HepG2 (cell line): Measurements from ENCODE around the gene ZNF669.

Source experiments
- ATF7 ChIP-seq, 2 experiments: fragments of 450-650 bp in 1 of 2; sonication (generic) in 1 of 2; formaldehyde crosslinking in 1 of 2; IDR thresholded peaks; 2 replicates each; pipeline versions ENCODE4 v1.4.0 to v1.6.1; 2016 to 2020; ENCODE audit warnings: antibody characterized with exemption in 1 of 2, mild to moderate bottlenecking in 1 of 2, missing genetic modification reagents in 1 of 2
- BRCA1 ChIP-seq: sonication (generic); formaldehyde crosslinking; IDR thresholded peaks from 2 replicates; pipeline ENCODE4 v1.4.0; 2020; ENCODE audit warnings: missing genetic modification reagents
- SETDB1 ChIP-seq: sonication (generic); formaldehyde crosslinking; IDR thresholded peaks from 2 replicates; pipeline ENCODE4 v1.5.1; 2020; ENCODE audit warnings: missing genetic modification reagents, mild to moderate bottlenecking, borderline replicate concordance
- TARDBP ChIP-seq: sonication (generic); formaldehyde crosslinking; IDR thresholded peaks from 2 replicates; pipeline ENCODE4 v1.8.0; 2022; ENCODE audit warnings: mild to moderate bottlenecking, missing genetic modification reagents
- TCF7L2 ChIP-seq: IDR thresholded peaks from 2 replicates; pipeline ENCODE4 v1.6.1; 2011; ENCODE audit warnings: mild to moderate bottlenecking, low read depth, low read length, moderate library complexity
- ZNF850 ChIP-seq: sonication (generic); formaldehyde crosslinking; conservative IDR thresholded peaks from 2 replicates; pipeline ENCODE4 v1.9.0; 2021; ENCODE audit warnings: mild to moderate bottlenecking, missing genetic modification reagents
- TF ChIP-seq, protein P1 (sequence below): sonication (generic); formaldehyde crosslinking; IDR thresholded peaks from 2 replicates; pipeline ENCODE4 v1.8.0; 2022; ENCODE audit warnings: mild to moderate bottlenecking, missing genetic modification reagents
- TF ChIP-seq, protein P2 (sequence below): sonication (generic); formaldehyde crosslinking; IDR thresholded peaks from 2 replicates; pipeline ENCODE4 v1.8.0; 2022; ENCODE audit warnings: low read depth, missing genetic modification reagents
- TF ChIP-seq, protein P3 (sequence below): sonication (generic); formaldehyde crosslinking; IDR thresholded peaks from one replicate; pipeline ENCODE4 v1.5.1; 2020; ENCODE audit warnings: mild to moderate bottlenecking, missing genetic modification reagents; ENCODE audit errors: not compliant biosample characterization

DNA sequence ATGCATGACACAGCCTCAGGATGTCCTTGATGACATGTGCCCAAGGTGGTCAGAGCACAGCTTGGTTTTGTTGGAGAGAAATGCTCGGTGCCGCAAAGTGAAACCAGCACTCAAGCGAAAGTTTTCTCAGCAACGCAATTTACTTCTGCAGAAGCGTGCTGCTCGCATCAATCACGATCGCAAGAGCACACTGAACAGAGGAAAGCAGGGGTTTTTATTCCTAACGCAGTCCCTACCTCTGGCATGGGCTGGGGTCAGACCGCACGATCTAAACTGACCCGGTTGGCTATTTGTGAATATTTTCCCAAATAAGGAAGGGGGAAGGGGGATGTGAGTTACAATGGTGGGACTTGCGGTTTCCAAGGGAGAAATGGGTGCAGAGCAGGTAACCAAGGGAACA, 809 bp upstream of the ZNF669 start:
- TF ChIP-seq, protein P1, sequence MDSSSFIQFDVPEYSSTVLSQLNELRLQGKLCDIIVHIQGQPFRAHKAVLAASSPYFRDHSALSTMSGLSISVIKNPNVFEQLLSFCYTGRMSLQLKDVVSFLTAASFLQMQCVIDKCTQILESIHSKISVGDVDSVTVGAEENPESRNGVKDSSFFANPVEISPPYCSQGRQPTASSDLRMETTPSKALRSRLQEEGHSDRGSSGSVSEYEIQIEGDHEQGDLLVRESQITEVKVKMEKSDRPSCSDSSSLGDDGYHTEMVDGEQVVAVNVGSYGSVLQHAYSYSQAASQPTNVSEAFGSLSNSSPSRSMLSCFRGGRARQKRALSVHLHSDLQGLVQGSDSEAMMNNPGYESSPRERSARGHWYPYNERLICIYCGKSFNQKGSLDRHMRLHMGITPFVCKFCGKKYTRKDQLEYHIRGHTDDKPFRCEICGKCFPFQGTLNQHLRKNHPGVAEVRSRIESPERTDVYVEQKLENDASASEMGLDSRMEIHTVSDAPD (CRISPR knock-in tag) = no peak
- TF ChIP-seq BRCA1 = no peak
- TF ChIP-seq, protein P2, sequence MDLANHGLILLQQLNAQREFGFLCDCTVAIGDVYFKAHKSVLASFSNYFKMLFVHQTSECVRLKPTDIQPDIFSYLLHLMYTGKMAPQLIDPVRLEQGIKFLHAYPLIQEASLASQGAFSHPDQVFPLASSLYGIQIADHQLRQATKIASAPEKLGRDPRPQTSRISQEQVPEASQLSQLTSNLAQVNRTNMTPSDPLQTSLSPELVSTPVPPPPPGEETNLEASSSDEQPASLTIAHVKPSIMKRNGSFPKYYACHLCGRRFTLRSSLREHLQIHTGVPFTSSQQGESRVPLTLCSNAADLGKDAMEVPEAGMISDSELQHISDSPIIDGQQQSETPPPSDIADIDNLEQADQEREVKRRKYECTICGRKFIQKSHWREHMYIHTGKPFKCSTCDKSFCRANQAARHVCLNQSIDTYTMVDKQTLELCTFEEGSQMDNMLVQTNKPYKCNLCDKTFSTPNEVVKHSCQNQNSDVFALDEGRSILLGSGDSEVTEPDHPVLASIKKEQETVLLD (CRISPR knock-in tag) = no peak
- no peak for TF ChIP-seq ZNF850 (CRISPR knock-in tag)
- TF ChIP-seq, protein P3, sequence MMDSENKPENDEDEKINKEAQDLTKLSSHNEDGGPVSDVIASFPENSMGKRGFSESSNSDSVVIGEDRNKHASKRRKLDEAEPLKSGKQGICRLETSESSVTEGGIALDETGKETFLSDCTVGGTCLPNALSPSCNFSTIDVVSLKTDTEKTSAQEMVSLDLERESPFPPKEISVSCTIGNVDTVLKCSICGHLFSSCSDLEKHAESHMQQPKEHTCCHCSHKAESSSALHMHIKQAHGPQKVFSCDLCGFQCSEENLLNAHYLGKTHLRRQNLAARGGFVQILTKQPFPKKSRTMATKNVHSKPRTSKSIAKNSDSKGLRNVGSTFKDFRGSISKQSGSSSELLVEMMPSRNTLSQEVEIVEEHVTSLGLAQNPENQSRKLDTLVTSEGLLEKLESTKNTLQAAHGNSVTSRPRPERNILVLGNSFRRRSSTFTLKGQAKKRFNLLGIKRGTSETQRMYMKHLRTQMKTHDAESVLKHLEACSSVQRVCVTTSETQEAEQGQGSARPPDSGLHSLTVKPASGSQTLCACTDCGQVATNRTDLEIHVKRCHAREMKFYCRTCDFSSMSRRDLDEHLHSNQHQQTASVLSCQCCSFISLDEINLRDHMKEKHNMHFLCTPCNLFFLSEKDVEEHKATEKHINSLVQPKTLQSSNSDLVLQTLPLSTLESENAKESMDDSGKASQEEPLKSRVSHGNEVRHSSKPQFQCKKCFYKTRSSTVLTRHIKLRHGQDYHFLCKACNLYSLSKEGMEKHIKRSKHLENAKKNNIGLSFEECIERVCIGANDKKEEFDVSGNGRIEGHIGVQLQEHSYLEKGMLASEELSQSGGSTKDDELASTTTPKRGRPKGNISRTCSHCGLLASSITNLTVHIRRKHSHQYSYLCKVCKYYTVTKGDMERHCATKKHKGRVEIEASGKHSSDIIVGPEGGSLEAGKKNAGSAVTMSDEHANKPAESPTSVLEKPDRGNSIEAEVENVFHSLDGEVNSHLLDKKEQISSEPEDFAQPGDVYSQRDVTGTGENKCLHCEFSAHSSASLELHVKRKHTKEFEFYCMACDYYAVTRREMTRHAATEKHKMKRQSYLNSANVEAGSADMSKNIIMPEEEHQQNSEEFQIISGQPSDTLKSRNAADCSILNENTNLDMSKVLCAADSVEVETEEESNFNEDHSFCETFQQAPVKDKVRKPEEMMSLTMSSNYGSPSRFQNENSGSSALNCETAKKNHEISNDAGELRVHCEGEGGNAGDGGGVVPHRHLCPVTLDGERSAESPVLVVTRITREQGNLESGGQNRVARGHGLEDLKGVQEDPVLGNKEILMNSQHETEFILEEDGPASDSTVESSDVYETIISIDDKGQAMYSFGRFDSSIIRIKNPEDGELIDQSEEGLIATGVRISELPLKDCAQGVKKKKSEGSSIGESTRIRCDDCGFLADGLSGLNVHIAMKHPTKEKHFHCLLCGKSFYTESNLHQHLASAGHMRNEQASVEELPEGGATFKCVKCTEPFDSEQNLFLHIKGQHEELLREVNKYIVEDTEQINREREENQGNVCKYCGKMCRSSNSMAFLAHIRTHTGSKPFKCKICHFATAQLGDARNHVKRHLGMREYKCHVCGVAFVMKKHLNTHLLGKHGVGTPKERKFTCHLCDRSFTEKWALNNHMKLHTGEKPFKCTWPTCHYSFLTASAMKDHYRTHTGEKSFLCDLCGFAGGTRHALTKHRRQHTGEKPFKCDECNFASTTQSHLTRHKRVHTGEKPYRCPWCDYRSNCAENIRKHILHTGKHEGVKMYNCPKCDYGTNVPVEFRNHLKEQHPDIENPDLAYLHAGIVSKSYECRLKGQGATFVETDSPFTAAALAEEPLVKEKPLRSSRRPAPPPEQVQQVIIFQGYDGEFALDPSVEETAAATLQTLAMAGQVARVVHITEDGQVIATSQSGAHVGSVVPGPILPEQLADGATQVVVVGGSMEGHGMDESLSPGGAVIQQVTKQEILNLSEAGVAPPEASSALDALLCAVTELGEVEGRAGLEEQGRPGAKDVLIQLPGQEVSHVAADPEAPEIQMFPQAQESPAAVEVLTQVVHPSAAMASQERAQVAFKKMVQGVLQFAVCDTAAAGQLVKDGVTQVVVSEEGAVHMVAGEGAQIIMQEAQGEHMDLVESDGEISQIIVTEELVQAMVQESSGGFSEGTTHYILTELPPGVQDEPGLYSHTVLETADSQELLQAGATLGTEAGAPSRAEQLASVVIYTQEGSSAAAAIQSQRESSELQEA (CRISPR knock-in tag) = no peak
- no peak for TF ChIP-seq TARDBP (CRISPR knock-in tag)
- TF ChIP-seq ATF7 (IDR thresholded peaks at IDR 0.05) = no peak
- TF ChIP-seq ATF7 (CRISPR knock-in tag; IDR thresholded peaks at IDR 0.05) = no peak
- no peak for TF ChIP-seq TCF7L2
- no peak for TF ChIP-seq SETDB1
